CD4-positive, alpha-beta memory T cell (primary cell): ENCODE results near the gene SFTPA2. TPM values are rescaled to one million over a fixed set of nuclear protein-coding genes. Genes with fewer than 3 reads are reported as not detected.
"Not testable (repeated sequence)": the region's sequence is repeated elsewhere in the genome, so short reads cannot be mapped to it uniquely, and the experiment has no call there.

Experiments
- CTCF ChIA-PET: fragments of 350-600 bp; sonication (Branson Sonifier 250); formaldehyde crosslinking; loops from one replicate; lab custom pipeline; 2021; ENCODE audit warnings: inconsistent platforms; ENCODE audit not compliant: partially characterized antibody; lab: Charles Lee
- POLR2A ChIA-PET: fragments of 350-600 bp; sonication (Branson Sonifier 250); formaldehyde crosslinking; loops from one replicate; lab custom pipeline; 2021; ENCODE audit not compliant: partially characterized antibody; lab: Charles Lee
- DNase-seq, 5 donors: peaks; one replicate each; pipeline versions ENCODE4 v3.0.0 to v3.0.0-alpha.2; 2020 to 2022; ENCODE audit warnings: mixed read lengths in 1 of 5
- H3K27ac ChIP-seq: one replicate; pipeline ENCODE4 v1.7.0; 2013; ENCODE audit warnings: low read depth, low read length
- H3K27me3 ChIP-seq: 2 replicates; pipeline ENCODE4 v1.7.0; 2013; ENCODE audit warnings: mild to moderate bottlenecking, low read length, moderate library complexity; ENCODE audit not compliant: insufficient read depth
- H3K36me3 ChIP-seq: 2 replicates; pipeline ENCODE4 v1.7.0; 2013; ENCODE audit warnings: mild to moderate bottlenecking, low read length, moderate library complexity; ENCODE audit not compliant: insufficient read depth
- H3K4me1 ChIP-seq: 2 replicates; pipeline ENCODE4 v1.7.0; 2013; ENCODE audit warnings: mild to moderate bottlenecking, low read length, moderate library complexity; ENCODE audit not compliant: insufficient read depth
- H3K4me3 ChIP-seq, 2 donors: one replicate each; pipeline ENCODE4 v1.7.0; 2013; ENCODE audit warnings: low read length in 2 of 2, mild to moderate bottlenecking in 1 of 2
- H3K9me3 ChIP-seq, 2 donors: one replicate each; pipeline ENCODE4 v1.7.0; 2013; ENCODE audit warnings: low read length in 2 of 2, control low read depth in 1 of 2; ENCODE audit not compliant: control insufficient read depth in 1 of 2
- H3K27ac Mint-ChIP-seq, 7 donors: one replicate each; pipeline ENCODE4 v1.8.0; 2020 to 2021; ENCODE audit warnings: mixed read lengths in 7 of 7, mild to moderate bottlenecking in 6 of 7, inconsistent platforms in 3 of 7, moderate library complexity in 3 of 7
- H3K27me3 Mint-ChIP-seq, 2 donors: one replicate each; pipeline ENCODE4 v1.8.0; 2020 to 2021; ENCODE audit warnings: mixed read lengths in 2 of 2
- H3K36me3 Mint-ChIP-seq, 2 donors: one replicate each; pipeline ENCODE4 v1.8.0; 2020 to 2021; ENCODE audit warnings: mixed read lengths in 2 of 2, inconsistent platforms in 1 of 2, mild to moderate bottlenecking in 1 of 2
- H3K4me1 Mint-ChIP-seq, 4 donors: one replicate each; pipeline ENCODE4 v1.8.0; 2020 to 2021; ENCODE audit warnings: mixed read lengths in 4 of 4, mild to moderate bottlenecking in 1 of 4
- H3K4me3 Mint-ChIP-seq, 8 donors: one replicate each; pipeline ENCODE4 v1.8.0; 2020 to 2021; ENCODE audit warnings: mixed read lengths in 8 of 8, mild to moderate bottlenecking in 7 of 8, moderate library complexity in 6 of 8, inconsistent platforms in 3 of 8
- H3K9me3 Mint-ChIP-seq, 8 donors: one replicate each; pipeline ENCODE4 v1.8.0; 2020 to 2021; ENCODE audit warnings: mixed read lengths in 8 of 8, mild to moderate bottlenecking in 5 of 8, inconsistent platforms in 3 of 8, moderate library complexity in 1 of 8
- intact Hi-C: fragments of 100-400 bp; cut with micrococcal nuclease; formaldehyde crosslinking; loops from one replicate; pipeline ENCODE4 v1.15.1; 2023
- polyA plus RNA-seq, 2 donors: library from polyadenylated mRNA; unstranded; fragments of 300-500 nt; fragmentation: Illumina TruSeq; gene quantifications; one replicate each; pipeline ENCODE4 v1.2.3, GENCODE V29; 2021
- total RNA-seq, 2 experiments: library from RNA; stranded (reverse); gene quantifications; one replicate each; pipeline ENCODE4 v1.2.3, GENCODE V29; 2021

The SFTPA2 gene
- total and polyA plus RNA-seq, 4 experiments from 2014 or later: not detected

DNA sequence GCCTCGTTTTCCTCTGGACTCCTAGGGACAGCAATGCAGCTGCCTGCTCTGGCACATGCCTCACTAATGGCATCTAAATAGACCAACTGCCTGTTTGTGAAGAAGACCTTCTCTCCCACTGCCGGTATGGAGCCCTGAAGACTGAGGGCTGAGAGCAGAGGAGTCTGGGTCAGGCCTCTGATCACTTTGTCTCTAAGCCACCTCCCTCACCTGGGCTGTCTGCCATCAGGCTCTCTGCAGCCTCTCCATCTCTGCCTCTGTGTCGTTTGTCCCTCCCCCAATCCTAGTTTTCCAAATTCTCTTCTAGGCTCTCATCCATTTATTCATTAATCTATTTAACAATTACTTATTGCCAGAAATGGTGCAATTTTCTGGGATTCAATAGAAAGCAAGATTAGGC lies 35.3 kb upstream of the SFTPA2 start:
- Histone ChIP-seq H3K4me1 (no peaks in the 10 kb centered on the region), H3K4me3 (no peak overlapping the region), H3K9me3 (no peaks in the 10 kb centered on the region), H3K27me3 (no peaks in the 10 kb centered on the region), H3K36me3 (no peaks in the 10 kb centered on the region), H3K27ac (no peak overlapping the region)
- H3K4me1 Mint-ChIP-seq: no peaks in the 10 kb centered on the region
- peaks cover 2 to 10% of the 10 kb centered on the region in 2 donors for H3K27me3 Mint-ChIP-seq
- CTCF ChIA-PET: no interaction called here
- no peak overlapping the region for H3K4me3 Mint-ChIP-seq
- no peak overlapping the region for H3K27ac Mint-ChIP-seq
- POLR2A ChIA-PET: no interaction called here
- intact Hi-C loops: no loop called here
- H3K9me3 Mint-ChIP-seq: peaks cover 2 to 27% (median 21%) of the 10 kb centered on the region in 8 donors
- no peak for DNase-seq
- H3K36me3 Mint-ChIP-seq: peaks cover 0 to 4% of the 10 kb centered on the region in 2 donors

DNA sequence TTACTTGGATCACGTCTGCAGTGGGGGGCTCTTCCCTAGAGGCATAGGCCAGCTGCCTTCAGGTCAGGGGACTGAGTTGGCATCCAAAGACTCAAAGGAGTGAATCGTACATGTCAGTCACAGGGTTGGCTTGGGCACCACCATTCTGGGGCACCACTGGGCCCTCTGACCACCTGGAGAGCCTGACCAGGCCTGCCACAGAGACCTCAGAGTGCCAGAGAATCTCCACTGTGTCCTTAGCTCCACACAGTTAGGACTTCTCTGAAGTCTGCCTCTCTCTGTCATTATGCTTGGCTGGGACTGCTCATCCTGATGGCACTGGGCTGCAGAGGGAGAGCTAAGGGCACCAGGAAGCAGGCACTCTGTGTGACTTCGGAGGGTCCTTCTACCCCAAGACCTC lies 34.4 kb upstream of the SFTPA2 start:
- POLR2A ChIA-PET, H3K4me3 ChIP-seq, H3K27me3 ChIP-seq, CTCF ChIA-PET, H3K27me3 Mint-ChIP-seq, H3K4me1 ChIP-seq, H3K4me1 Mint-ChIP-seq, H3K4me3 Mint-ChIP-seq, H3K27ac Mint-ChIP-seq, H3K36me3 Mint-ChIP-seq, DNase-seq, H3K9me3 ChIP-seq, intact Hi-C loops, H3K36me3 ChIP-seq, H3K27ac ChIP-seq: not testable (repeated sequence)
- peaks cover 0 to 27% (median 21%) of the 10 kb centered on the region in 8 donors for H3K9me3 Mint-ChIP-seq

GRCh38 chr10:79593377-79593776 lies 33.2 kb upstream of the SFTPA2 start:
- Histone ChIP-seq H3K27ac (no peak overlapping the region), H3K4me1 (no peaks in the 10 kb centered on the region), H3K4me3 (no peak overlapping the region), H3K9me3 (no peaks in the 10 kb centered on the region), H3K36me3 (no peaks in the 10 kb centered on the region), H3K27me3 (no peaks in the 10 kb centered on the region)
- CTCF ChIA-PET: no interaction called here
- intact Hi-C loops: no loop called here
- Mint-ChIP-seq H3K27ac (no peak overlapping the region), H3K4me3 (no peak overlapping the region), H3K27me3 (peaks cover 4 to 11% of the 10 kb centered on the region in 2 donors), H3K36me3 (peaks cover 0 to 4% of the 10 kb centered on the region in 2 donors), H3K9me3 (peaks cover 0 to 24% (median 16%) of the 10 kb centered on the region in 8 donors), H3K4me1 (no peaks in the 10 kb centered on the region)
- POLR2A ChIA-PET: no interaction called here
- no peak for DNase-seq

GRCh38 chr10:79588800-79589199 lies 28.6 kb upstream of the SFTPA2 start:
- H3K27me3 ChIP-seq: no peaks in the 10 kb centered on the region
- Mint-ChIP-seq H3K9me3 (peaks cover 0 to 11% (median 0%) of the 10 kb centered on the region in 8 donors), H3K27ac (no peak overlapping the region), H3K27me3 (peaks cover 7 to 17% of the 10 kb centered on the region in 2 donors), H3K4me3 (no peak overlapping the region), H3K4me1 (no peaks in the 10 kb centered on the region), H3K36me3 (no peaks in the 10 kb centered on the region)
- H3K27ac ChIP-seq: no peak overlapping the region
- CTCF ChIA-PET: no interaction called here
- no peaks in the 10 kb centered on the region for H3K9me3 ChIP-seq
- H3K36me3 ChIP-seq: no peaks in the 10 kb centered on the region
- no peak for DNase-seq
- POLR2A ChIA-PET: no interaction called here
- H3K4me1 ChIP-seq: no peaks in the 10 kb centered on the region
- H3K4me3 ChIP-seq: no peak overlapping the region
- intact Hi-C loops: no loop called here

DNA sequence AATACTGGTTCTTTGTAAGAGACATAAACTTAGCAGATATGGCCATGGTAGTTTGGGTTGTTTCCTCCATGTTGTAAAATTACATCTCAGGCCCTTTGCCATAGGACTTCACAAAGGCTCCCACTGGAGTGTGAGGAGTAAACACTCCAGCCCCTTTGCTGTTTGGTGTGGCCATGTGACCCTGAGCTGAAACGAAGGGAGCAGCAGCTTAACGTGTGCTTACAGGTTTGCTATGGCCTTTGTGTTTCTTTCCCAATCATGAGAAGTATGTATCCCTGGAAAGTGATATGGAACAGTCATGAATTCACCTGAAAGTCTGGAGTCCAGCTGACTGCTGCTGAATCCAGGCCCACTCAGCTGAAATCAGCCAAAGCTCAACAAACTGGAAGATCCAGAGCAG lies 26.7 kb upstream of the SFTPA2 start:
- Histone ChIP-seq H3K27ac (no peak overlapping the region), H3K27me3 (no peaks in the 10 kb centered on the region), H3K4me1 (no peaks in the 10 kb centered on the region), H3K4me3 (no peak overlapping the region), H3K36me3 (no peaks in the 10 kb centered on the region), H3K9me3 (no peaks in the 10 kb centered on the region)
- POLR2A ChIA-PET: no interaction called here
- H3K36me3 Mint-ChIP-seq: no peaks in the 10 kb centered on the region
- no peak for DNase-seq
- peaks cover 0 to 6% (median 0%) of the 10 kb centered on the region in 8 donors for H3K9me3 Mint-ChIP-seq
- no peak overlapping the region for H3K27ac Mint-ChIP-seq
- CTCF ChIA-PET: no interaction called here
- no peak overlapping the region for H3K4me3 Mint-ChIP-seq
- peaks cover 7 to 17% of the 10 kb centered on the region in 2 donors for H3K27me3 Mint-ChIP-seq
- peaks cover 0 to 7% (median 0%) of the 10 kb centered on the region in 4 donors for H3K4me1 Mint-ChIP-seq
- intact Hi-C loops: no loop called here

- DNase-seq: no peak
- Mint-ChIP-seq H3K27me3 (peaks cover 7 to 16% of the 10 kb centered on the region in 2 donors), H3K36me3 (no peaks in the 10 kb centered on the region), H3K4me3 (no peak overlapping the region), H3K27ac (peak overlapping the region in 1 of 7 donors; percentile 55), H3K4me1 (peaks cover 0 to 7% (median 0%) of the 10 kb centered on the region in 4 donors), H3K9me3 (peaks cover 0 to 2% (median 0%) of the 10 kb centered on the region in 8 donors)
- no peaks in the 10 kb centered on the region for H3K27me3 ChIP-seq
- no peak overlapping the region for H3K4me3 ChIP-seq
- H3K9me3 ChIP-seq: no peaks in the 10 kb centered on the region
- CTCF ChIA-PET: no interaction called here
- POLR2A ChIA-PET: no interaction called here
- H3K27ac ChIP-seq: no peak overlapping the region
- no peaks in the 10 kb centered on the region for H3K4me1 ChIP-seq
- no peaks in the 10 kb centered on the region for H3K36me3 ChIP-seq
- intact Hi-C loops: no loop called here
These were observed 25.8 kb upstream of the SFTPA2 start for GRCh38 chr10:79585870-79586527.

GRCh38 chr10:79583488-79584024 lies 23.3 kb upstream of the SFTPA2 start:
- no peak overlapping the region for H3K27ac ChIP-seq
- peaks cover 0 to 7% (median 2%) of the 10 kb centered on the region in 4 donors for H3K4me1 Mint-ChIP-seq
- POLR2A ChIA-PET: no interaction called here

More at GRCh38 chr10:79583488-79584024, 23.3 kb upstream of the SFTPA2 start:
- Mint-ChIP-seq H3K4me3 (no peak overlapping the region), H3K36me3 (no peaks in the 10 kb centered on the region), H3K27ac (no peak overlapping the region), H3K9me3 (no peaks in the 10 kb centered on the region), H3K27me3 (peaks cover 4 to 15% of the 10 kb centered on the region in 2 donors)
- DNase-seq: no peak
- Histone ChIP-seq H3K9me3 (no peaks in the 10 kb centered on the region), H3K4me1 (no peaks in the 10 kb centered on the region), H3K27me3 (no peaks in the 10 kb centered on the region), H3K36me3 (no peaks in the 10 kb centered on the region), H3K4me3 (no peak overlapping the region)
- intact Hi-C loops: no loop called here
- CTCF ChIA-PET: no interaction called here
